ENCODE measurements around the gene SGO2. TPM values are rescaled to one million over a fixed set of nuclear protein-coding genes. Genes with fewer than 3 reads are reported as not detected.

The SGO2 gene
- total and polyA plus RNA-seq, 9 of the 15 experiments (the other 6 are each of a cell fraction or from before 2014, with no cell fraction given): 14.5 to 25.9 (median 16.6) TPM

DNA sequence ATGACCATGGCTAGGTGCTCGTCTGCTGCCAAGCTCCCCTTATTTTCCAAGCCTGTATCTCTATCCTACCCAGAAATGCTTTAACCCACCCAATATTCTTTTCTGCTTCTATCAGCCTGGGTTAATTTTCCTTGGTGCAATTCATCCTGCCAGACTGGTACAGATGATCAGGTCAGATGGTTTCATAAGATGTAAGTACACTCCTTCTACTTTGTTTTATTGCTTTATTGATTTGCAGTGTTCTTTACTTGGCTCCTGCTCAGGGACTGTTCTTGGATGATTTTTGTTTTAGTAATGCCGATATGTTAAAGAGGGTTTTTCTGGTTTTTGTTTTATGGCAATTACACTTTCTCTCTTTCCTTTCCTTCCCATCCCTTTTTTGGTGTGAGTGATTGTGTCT, 2.4 kb upstream of the SGO2 start (continued):
- TF ChIP-seq, protein P1, sequence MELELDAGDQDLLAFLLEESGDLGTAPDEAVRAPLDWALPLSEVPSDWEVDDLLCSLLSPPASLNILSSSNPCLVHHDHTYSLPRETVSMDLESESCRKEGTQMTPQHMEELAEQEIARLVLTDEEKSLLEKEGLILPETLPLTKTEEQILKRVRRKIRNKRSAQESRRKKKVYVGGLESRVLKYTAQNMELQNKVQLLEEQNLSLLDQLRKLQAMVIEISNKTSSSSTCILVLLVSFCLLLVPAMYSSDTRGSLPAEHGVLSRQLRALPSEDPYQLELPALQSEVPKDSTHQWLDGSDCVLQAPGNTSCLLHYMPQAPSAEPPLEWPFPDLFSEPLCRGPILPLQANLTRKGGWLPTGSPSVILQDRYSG (tag; conservative IDR thresholded peaks at IDR 0.05; ENCODE audit: low read depth): no peak
- no peak for TF ChIP-seq ZNF23 (CRISPR knock-in tag; IDR thresholded peaks at IDR 0.05)

GRCh38 chr2:200525066-200525465, 941 bp upstream of the SGO2 start:
- H3K9ac ChIP-seq (ENCODE audit: insufficient read depth in 1 of 2, low read depth in 2 of 2, low read length in 2 of 2): no peak overlapping the region
- FAIRE-seq: no peak
- ChIA-PET CTCF (ENCODE audit: low intra/inter-chr PET ratio) (no interaction called here), POLR2A (interaction anchor here (0.6 to 1.4 kb wide), 3 partner anchors 10 to 813 kb away, joined by 3 to 5 read pairs (median 4); no protein-coding TSS in a partner anchor)
- peaks cover 39% of the 10 kb centered on the region for H3K79me2 ChIP-seq (ENCODE audit: control insufficient read depth, insufficient read depth, low read length)
- no peak for ATAC-seq
- intact Hi-C loops (cut with micrococcal nuclease) (loop anchor here (2.0 kb wide), 1 partner anchor 14 kb away; the partner anchor contains the start of gene KCTD18), in situ Hi-C loops (cut with MboI) (no loop called here)
- H3K9me3 ChIP-seq (replicated peaks; ENCODE audit: control insufficient read depth, insufficient read depth, low read depth, low read length): no peaks in the 10 kb centered on the region
- H2AFZ ChIP-seq (ENCODE audit: low read depth, low read length): peak overlapping the region; percentile 94
- no peak overlapping the region for H3K27ac ChIP-seq (ENCODE audit: extremely low read depth, low read depth, low read length)
- no peaks in the 10 kb centered on the region for H3K9me1 ChIP-seq (ENCODE audit: control insufficient read depth, insufficient read depth, low read length)
- WGBS (ENCODE audit: insufficient coverage, low coverage, missing lambda C conversion rate): 51% methylated on average over 2 of the region's 2 CpGs
- DNase-seq (ENCODE audit: extremely low read depth in 1 of 4, low spot score in 3 of 4): no peak
- no peaks in the 10 kb centered on the region for H4K20me1 ChIP-seq (replicated peaks; ENCODE audit: control insufficient read depth, insufficient read depth, low read length)
- no peaks in the 10 kb centered on the region for H3K36me3 ChIP-seq (ENCODE audit: control insufficient read depth, insufficient read depth, low read length)
- no peak overlapping the region for H3K4me2 ChIP-seq (ENCODE audit: insufficient read depth, low read length)
- TF ChIP-seq PYGO2 (tag; IDR thresholded peaks at IDR 0.05) (no peak), RBM39 (optimal IDR thresholded peaks at IDR 0.05; ENCODE audit: low read depth, low read length) (no peak)
- BruUV-seq (replicated peaks): no TSS peak
- H3K27me3 ChIP-seq (ENCODE audit: control insufficient read depth in 2 of 2, insufficient read depth in 2 of 2, low read length in 2 of 2): no peaks in the 10 kb centered on the region; a peak in 1 of 5 replicates
- H3K4me1 ChIP-seq (replicated peaks in 1 of 2; ENCODE audit: control insufficient read depth in 2 of 2, insufficient read depth in 2 of 2, low read length in 2 of 2): peaks cover 0 to 20% of the 10 kb centered on the region in 2 experiments; a peak in 2 of 5 replicates
- H3K4me3 ChIP-seq: no peak overlapping the region

Data from K562 (cell line).